DOHH2 (cell line): ENCODE data around the gene SOD1.

Source experiments
- H3F3A ChIP-seq: fragments of 200-600 bp; sonication (generic), shearing (Covaris generic); 2 replicates; pipeline ENCODE4 v1.6.0; 2016; ENCODE audit warnings: antibody characterized with exemption, mild to moderate bottlenecking; ENCODE audit not compliant: control insufficient read depth, insufficient read depth
- H3K27ac ChIP-seq: fragments of 200-600 bp; sonication (generic); 2 replicates; pipeline ENCODE4 v1.5.1; 2014; ENCODE audit warnings: low read depth, mild to moderate bottlenecking, low read length, moderate library complexity
- H3K27me3 ChIP-seq: fragments of 200-600 bp; sonication (generic); 2 replicates; pipeline ENCODE4 v1.6.1; 2014; ENCODE audit warnings: mild to moderate bottlenecking, low read length, mixed read lengths; ENCODE audit not compliant: control insufficient read depth
- H3K36me3 ChIP-seq: fragments of 200-600 bp; sonication (generic); 2 replicates; pipeline ENCODE4 v1.6.1; 2014; ENCODE audit warnings: mild to moderate bottlenecking, low read length, moderate library complexity, mixed read lengths; ENCODE audit not compliant: control insufficient read depth
- H3K4me1 ChIP-seq: fragments of 200-600 bp; sonication (generic); 2 replicates; pipeline ENCODE4 v1.6.1; 2014; ENCODE audit warnings: mild to moderate bottlenecking, low read length, mixed read lengths; ENCODE audit not compliant: control insufficient read depth
- H3K4me2 ChIP-seq: fragments of 200-600 bp; sonication (generic); 2 replicates; pipeline ENCODE4 v1.6.0; 2014; ENCODE audit warnings: mild to moderate bottlenecking, low read length, moderate library complexity
- H3K4me3 ChIP-seq: fragments of 200-600 bp; sonication (generic); 2 replicates; pipeline ENCODE4 v1.5.1; 2014; ENCODE audit warnings: mild to moderate bottlenecking, low read length, mixed read lengths
- H3K79me2 ChIP-seq: fragments of 200-600 bp; sonication (generic); 2 replicates; pipeline ENCODE4 v1.6.1; 2014; ENCODE audit warnings: mild to moderate bottlenecking, low read length, mixed read lengths; ENCODE audit not compliant: control insufficient read depth
- H3K9me2 ChIP-seq: fragments of 200-600 bp; sonication (generic); replicated peaks from 2 replicates; pipeline ENCODE4 v1.6.1; 2014; ENCODE audit warnings: mild to moderate bottlenecking, low read length, mixed read lengths; ENCODE audit not compliant: control insufficient read depth
- H3K9me3 ChIP-seq: fragments of 200-600 bp; sonication (generic); 2 replicates; pipeline ENCODE4 v1.6.1; 2014; ENCODE audit warnings: antibody characterized with exemption, low read length, mixed read lengths; ENCODE audit not compliant: control insufficient read depth, insufficient read depth
- H4K20me1 ChIP-seq: fragments of 200-600 bp; sonication (generic); 2 replicates; pipeline ENCODE4 v1.6.0; 2014; ENCODE audit warnings: low read depth, mild to moderate bottlenecking, antibody characterized with exemption, low read length, moderate library complexity; ENCODE audit not compliant: control insufficient read depth, insufficient read depth
- EZH2phosphoT487 ChIP-seq: fragments of 200-600 bp; sonication (generic); IDR thresholded peaks from 2 replicates; pipeline ENCODE4 v1.6.1; 2017; ENCODE audit warnings: borderline replicate concordance, mild to moderate bottlenecking, antibody characterized with exemption, low read length, moderate library complexity, mixed read lengths
- TF ChIP-seq, protein P1 (sequence below): fragments of 200-600 bp; sonication (generic); IDR thresholded peaks from one replicate; pipeline ENCODE4 v1.5.1; 2014; ENCODE audit warnings: antibody characterized with exemption, mild to moderate bottlenecking, low read depth, low read length; ENCODE audit not compliant: poor library complexity, severe bottlenecking

The SOD1 gene

DNA sequence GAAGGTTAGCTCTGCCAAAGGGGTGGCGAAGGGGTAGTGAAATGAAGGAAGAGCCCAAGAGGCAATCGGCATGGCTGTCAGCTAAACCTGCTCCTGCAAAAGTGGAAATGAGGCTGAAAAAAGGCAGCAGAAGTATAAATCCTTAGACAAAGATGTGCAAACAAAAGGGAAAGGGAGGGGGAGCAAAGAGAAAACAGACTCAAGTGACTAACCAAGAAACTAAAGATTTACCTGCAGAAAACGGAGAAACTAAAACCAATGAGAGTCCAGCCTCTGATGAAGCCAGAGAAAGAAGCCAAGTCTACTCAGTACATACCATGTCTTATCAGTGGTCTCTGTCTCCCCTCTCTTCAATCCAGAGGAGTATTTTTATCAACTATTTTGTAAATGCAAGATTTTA, 47.1 kb downstream of the SOD1 start:
- TF ChIP-seq, protein P1, sequence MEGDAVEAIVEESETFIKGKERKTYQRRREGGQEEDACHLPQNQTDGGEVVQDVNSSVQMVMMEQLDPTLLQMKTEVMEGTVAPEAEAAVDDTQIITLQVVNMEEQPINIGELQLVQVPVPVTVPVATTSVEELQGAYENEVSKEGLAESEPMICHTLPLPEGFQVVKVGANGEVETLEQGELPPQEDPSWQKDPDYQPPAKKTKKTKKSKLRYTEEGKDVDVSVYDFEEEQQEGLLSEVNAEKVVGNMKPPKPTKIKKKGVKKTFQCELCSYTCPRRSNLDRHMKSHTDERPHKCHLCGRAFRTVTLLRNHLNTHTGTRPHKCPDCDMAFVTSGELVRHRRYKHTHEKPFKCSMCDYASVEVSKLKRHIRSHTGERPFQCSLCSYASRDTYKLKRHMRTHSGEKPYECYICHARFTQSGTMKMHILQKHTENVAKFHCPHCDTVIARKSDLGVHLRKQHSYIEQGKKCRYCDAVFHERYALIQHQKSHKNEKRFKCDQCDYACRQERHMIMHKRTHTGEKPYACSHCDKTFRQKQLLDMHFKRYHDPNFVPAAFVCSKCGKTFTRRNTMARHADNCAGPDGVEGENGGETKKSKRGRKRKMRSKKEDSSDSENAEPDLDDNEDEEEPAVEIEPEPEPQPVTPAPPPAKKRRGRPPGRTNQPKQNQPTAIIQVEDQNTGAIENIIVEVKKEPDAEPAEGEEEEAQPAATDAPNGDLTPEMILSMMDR: no peak
- no peak for TF ChIP-seq EZH2phosphoT487
- Histone ChIP-seq H3K9me2 (no peaks in the 10 kb centered on the region), H3K27me3 (no peaks in the 10 kb centered on the region), H3K79me2 (peaks cover 91% of the 10 kb centered on the region), H3K9me3 (no peaks in the 10 kb centered on the region), H3K27ac (no peak overlapping the region), H3K4me2 (no peak overlapping the region), H4K20me1 (peaks cover 41% of the 10 kb centered on the region; the same call in 1 of the 2 replicates), H3K4me3 (no peak overlapping the region), H3K4me1 (peaks cover 35% of the 10 kb centered on the region), H3F3A (0 out of 2 replicates have a peak, but pooled peaks cover 4% of the 10 kb centered on the region), H3K36me3 (peaks cover 70% of the 10 kb centered on the region)

DNA sequence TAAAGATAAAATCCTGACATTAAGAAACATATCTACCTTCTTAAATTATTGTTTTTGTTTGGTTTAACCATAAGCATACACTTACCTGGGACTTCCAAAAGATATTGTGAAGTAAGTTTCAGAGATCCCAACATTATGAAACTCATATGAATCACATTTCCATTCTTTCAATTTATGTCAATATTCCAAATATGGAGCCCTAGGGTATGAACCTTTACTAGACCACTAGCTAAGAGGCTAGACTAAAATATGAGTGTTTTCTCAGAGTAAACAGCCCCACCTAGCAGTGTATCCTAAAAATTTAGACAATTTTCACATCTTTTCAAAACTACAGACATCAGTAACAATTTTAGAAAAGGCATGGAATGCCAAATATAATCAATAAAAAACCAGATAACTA, 48.0 kb downstream of the SOD1 start:
- H3K4me2 ChIP-seq: no peak overlapping the region
- H4K20me1 ChIP-seq: peaks cover 41% of the 10 kb centered on the region; the same call in 1 of the 2 replicates
- no peak for TF ChIP-seq EZH2phosphoT487
- TF ChIP-seq, protein P1: no peak

DNA sequence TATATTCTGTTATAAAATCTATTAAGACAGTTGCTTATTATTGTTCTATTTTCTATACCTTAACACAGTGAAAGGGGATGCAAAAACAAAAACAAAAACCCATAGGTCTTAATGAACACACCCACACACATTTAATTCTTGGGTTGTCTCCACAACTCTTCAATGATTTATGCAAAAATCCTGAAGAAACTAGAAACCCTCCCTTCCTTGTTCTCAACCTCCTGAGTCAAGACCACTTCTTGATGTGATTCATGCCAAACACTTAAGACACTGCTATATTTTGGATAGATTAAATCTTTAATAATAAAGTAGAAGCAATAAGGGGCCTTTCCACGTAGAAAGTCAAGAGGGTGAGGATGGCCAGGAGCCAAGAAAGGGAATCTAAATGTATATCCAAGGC, 49.0 kb downstream of the SOD1 start:
- Histone ChIP-seq H3F3A (0 out of 2 replicates have a peak, but pooled peaks cover 2% of the 10 kb centered on the region), H3K27me3 (no peaks in the 10 kb centered on the region), H4K20me1 (peaks cover 48% of the 10 kb centered on the region; the same call in 1 of the 2 replicates), H3K27ac (no peak overlapping the region), H3K79me2 (peaks cover 99% of the 10 kb centered on the region), H3K36me3 (peaks cover 51% of the 10 kb centered on the region), H3K4me1 (peaks cover 48% of the 10 kb centered on the region), H3K4me2 (no peak overlapping the region), H3K4me3 (no peak overlapping the region), H3K9me2 (no peaks in the 10 kb centered on the region), H3K9me3 (no peaks in the 10 kb centered on the region)
- TF ChIP-seq, protein P1: no peak
- no peak for TF ChIP-seq EZH2phosphoT487

More for the DNA sequence above, 48.0 kb downstream of the SOD1 start:
- H3K36me3 ChIP-seq: peaks cover 61% of the 10 kb centered on the region
- peaks cover 39% of the 10 kb centered on the region for H3K4me1 ChIP-seq
- no peaks in the 10 kb centered on the region for H3K27me3 ChIP-seq
- no peak overlapping the region for H3K27ac ChIP-seq
- peaks cover 99% of the 10 kb centered on the region for H3K79me2 ChIP-seq
- no peaks in the 10 kb centered on the region for H3K9me3 ChIP-seq
- 0 out of 2 replicates have a peak, but pooled peaks cover 4% of the 10 kb centered on the region for H3F3A ChIP-seq
- no peaks in the 10 kb centered on the region for H3K9me2 ChIP-seq
- no peak overlapping the region for H3K4me3 ChIP-seq
